GM21786 (cell line): Measurements from ENCODE around the gene GDPD3.
A peak's percentile ranks its signal among the peaks of the same experiment; 100 is the strongest.

ENCODE experiments used
- ATAC-seq: cut with Tn5 transposase; IDR thresholded peaks from one replicate; pipeline ENCODE4 v1.9.1; 2021; ENCODE audit not compliant: unreplicated experiment

Gene GDPD3

DNA sequence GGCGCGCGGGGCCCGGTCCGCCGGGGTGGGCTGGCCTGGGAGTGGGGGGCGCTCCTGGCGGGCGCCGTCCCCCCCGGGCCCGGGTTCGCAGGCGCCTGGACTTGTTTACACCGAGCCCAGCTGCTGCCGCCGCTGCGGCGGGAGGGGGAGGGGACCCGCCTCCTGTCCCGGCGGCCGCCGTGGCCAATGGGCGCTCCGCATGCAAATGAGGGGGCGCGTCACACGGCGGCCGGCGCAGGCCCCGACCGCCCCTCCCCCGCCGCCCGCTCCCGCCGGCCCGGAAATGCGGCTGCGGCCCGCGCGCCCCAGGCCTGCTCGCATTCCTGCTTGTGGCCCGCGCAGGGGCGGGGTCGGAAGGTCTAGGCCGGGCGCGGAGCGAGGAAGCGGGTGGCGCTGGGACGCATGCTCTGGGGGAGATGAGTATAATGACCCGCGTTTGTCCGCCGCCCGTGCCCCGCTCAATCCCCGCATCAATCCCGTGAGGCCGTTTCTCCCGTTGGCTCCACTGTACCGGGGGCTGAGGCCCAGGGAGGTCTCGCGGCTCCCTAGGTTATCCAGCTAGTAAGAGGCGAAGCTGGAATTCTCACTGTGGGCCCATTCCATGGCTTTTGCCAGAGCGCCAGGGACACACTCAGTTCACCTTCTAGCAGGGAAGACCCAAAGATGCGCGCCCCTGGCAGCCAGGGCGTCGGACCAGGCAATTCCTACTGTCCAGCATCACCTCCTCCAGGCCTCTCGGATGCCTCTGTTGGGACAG is 17.1 kb downstream of the GDPD3 start, which contains the start of gene YPEL3:
Gene YPEL3, minus strand, starts transcription at position 109 of the 757 bp plus-strand sequence. CDS start 731 bp downstream, outside the sequence.
- no peak for ATAC-seq

GRCh38 chr16:30095166-30096078 is 17.9 kb downstream of the GDPD3 start:
- ATAC-seq: no peak

DNA sequence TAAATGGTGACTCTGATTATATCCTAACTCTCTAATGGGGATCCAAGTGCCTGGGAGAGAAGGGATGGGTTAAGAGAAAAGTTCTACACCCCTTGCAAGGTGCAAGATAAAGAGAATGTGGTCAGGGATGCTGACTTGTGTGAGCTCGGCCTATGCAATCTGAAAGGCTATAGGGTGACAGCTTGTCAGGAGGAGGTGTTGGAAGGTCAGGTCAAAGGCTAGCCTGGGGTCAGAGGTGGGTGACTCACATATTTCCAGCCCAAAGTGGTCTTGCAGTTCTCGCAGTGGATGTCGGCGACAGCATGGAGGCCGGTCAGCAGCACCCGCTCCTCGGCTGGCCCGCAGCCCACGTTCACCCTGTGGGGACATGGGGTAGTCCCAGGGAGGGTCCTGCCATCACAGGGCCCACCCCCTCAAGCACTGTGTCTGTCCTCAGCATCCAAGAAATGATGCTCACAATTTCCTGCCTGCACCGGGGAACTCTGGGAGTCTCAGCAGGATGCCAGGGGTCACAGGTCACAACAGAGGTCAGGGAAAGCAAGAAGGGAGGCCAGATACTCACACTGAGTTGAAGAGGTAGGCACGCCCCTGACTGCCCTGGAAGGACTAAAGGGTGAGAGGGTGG is 18.7 kb downstream of the GDPD3 start:
- no peak for ATAC-seq

DNA sequence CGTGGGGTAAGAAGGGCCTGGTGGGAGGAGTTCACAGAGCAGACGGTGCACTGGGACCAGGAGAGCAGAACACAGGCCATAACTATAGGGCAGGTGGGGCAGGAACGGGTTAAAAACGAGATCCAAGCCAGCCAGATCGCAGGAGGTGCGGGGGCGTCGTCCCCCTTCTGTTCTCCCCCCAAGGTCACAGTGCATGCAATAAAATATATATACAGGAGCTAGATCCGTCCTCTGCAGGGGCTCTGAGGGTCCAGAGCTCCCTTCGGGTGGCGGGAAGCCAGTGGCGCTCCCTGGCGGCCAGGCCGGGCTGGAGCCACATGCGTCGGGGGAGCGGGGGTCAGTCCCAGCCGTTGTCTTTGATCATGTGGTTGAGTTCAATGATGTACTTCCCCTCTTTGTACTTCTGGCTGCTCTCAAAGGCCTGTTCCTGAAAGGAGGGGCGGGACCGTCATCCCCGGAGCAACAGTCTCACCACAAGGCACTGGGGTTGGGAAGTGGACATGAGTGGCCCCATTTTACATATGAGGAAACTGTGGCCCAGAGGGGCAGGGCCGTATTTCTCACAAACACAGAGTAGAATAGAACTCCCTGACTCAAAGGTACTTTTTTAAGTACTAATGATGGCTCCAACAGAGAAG is 20.8 kb downstream of the GDPD3 start:
- peak; percentile 49 for ATAC-seq

- peak; percentile 55 for ATAC-seq
Measured at GRCh38 chr16:30091474-30092372, 21.6 kb downstream of the GDPD3 start, which contains the start of gene TBX6. TBX6 (minus strand) TSS chr16:30091924; CDS start chr16:30091193, 731 bp downstream.

- no peak for ATAC-seq
Measured at GRCh38 chr16:30090610-30091331, 22.6 kb downstream of the GDPD3 start.

DNA sequence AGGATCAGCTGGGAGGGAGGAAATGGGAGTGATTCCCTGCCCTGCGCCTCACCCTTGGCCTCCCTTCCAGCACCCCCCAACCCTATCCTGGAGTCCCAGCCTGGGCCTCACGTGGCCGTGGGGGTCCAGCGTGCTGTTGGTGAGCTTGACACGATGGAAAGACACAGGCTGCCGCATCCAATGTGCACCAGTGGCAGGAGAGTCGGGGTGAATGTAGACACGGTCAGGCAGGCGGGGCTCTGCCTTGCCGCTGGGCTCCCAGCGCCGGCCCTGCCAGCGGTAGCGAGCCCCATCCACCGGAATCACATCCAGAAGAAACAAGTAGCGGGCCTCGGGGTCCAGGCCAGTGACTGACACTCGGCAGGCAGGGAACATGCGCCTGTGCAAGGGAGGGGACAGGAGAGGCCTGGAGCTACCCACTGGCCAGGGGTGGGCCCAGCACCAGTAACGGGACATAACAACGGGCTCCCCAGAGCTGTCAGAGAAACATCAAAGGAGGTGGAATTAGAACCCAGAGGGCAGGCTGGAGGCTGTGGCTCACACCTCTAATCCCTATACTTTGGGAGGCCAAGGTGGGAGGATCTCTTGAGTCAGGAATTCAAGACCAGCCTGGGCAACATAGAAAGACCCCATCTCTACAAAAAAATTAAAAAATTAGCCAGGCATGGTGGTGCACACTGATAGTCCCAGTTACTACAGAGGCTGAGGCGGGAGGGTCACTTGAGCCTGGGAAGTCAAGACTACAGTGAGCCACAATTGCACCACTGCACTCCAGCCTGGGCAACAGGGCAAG is 24.3 kb downstream of the GDPD3 start:
- no peak for ATAC-seq

- no peak for ATAC-seq
Measured at GRCh38 chr16:30088237-30088831, 25.0 kb downstream of the GDPD3 start.

DNA sequence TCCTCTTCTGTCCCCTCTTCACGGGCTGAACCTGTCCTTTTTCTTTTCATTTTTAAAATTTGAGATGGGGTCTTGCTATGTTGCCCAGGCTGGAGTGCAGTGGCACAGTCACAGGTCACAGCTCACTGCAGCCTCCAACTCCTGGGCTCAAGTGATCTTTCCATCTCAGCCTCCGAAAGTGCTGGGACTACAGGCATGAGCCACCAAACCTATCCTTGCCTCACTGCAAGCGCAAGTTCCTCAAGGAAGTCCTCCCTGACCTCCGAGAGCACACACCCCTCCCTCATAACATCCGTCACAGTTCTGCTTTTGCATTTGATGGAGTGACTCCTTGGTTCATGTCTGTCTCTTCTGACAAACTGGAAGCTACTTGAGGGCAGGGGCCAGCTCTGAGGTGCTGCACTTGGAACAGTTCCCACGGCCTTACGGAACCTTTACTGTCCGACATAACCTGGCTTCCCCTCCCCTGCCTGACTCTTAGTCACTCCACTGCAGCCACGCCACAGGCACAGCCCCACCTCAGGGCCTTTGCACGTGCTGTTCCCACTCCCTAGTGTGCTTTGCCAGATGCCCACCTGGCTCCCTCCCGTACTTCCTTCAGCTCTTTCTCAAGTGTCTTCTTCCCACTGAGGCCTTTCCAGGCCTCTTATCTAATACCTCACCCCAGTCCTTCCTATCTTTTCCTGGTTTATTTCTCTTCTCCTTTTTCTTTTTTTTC is 26.0 kb downstream of the GDPD3 start:
- no peak for ATAC-seq

- ATAC-seq: no peak
Measured at GRCh38 chr16:30086291-30087140, 26.8 kb downstream of the GDPD3 start.

DNA sequence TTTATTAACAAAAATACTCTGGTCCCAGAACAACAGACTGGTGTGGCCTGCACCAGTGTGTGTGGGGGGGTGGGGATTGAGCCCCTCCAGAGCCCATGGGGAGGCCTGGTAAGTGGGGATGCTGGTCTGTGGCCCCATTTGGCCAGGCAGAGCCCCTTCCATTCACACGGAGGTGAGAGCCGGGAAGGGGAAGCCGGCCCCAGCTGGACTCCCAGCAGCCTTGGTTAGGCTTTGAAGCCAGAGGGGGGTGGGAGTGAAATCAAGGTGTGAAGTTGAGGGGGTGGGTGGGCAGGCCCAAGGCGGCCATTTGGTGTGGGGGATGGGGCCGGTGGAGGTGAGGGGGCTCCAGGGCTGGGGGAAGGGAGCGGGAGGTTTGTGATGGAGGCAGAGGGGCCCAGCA is 27.5 kb downstream of the GDPD3 start:
- ATAC-seq: no peak

DNA sequence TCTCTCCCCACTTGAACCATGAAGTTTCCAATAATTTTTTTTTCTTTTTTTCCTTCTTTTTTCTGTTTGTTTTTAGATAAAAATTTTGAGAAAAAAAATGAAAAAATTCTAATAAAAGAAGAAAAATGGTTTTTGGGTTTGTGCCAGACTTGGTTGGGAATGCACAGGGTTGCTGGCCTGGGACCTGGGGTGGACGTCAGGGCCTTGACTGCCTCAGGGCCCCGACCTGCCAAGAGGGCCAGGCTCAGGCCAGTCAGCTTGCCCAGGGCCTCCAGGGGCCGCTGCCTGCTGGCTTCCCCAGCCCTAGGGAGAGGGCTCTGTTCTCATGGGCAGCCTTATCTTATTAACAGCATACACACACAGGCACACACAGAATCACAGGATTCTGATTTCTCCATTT is 28.1 kb downstream of the GDPD3 start:
- no peak for ATAC-seq

GRCh38 chr16:30084816-30085159 is 28.5 kb downstream of the GDPD3 start:
- no peak for ATAC-seq

DNA sequence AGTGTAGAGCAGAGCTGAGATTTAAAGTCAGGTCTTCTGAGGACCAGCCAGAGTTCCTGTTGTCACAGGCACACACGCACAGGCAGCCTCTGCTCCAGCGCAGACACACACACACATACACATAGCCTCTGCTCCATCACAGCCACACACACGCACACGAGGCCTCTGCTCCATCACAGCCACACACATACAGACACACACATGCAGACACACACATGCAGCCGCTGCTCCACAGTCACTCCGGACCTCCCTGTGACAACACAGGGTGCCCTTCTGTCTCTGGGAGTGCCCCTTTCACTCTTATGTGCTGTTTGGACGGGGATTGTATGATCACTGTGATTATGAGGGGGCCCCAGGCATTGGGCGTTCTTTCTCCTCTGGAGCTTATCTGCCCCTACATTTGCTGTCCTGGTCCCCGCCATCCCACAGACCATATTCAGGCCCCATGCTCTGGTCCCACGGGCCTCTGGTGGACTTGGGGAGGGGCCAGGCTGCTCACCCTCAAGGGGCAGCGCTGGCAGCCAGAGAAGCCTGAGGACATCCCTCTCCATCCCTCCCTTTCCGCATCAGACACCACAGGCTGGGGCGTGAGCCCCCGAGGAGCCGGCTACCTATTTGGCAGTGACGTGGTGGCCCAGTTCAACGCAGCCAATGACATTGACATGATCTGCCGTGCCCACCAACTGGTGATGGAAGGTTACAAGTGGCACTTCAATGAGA is 29.1 kb downstream of the GDPD3 start:
- ATAC-seq: no peak

- ATAC-seq: no peak
Measured at GRCh38 chr16:30083216-30084055, 29.9 kb downstream of the GDPD3 start.
